ENCODE results near the gene AKT1.

AKT1 gene

DNA sequence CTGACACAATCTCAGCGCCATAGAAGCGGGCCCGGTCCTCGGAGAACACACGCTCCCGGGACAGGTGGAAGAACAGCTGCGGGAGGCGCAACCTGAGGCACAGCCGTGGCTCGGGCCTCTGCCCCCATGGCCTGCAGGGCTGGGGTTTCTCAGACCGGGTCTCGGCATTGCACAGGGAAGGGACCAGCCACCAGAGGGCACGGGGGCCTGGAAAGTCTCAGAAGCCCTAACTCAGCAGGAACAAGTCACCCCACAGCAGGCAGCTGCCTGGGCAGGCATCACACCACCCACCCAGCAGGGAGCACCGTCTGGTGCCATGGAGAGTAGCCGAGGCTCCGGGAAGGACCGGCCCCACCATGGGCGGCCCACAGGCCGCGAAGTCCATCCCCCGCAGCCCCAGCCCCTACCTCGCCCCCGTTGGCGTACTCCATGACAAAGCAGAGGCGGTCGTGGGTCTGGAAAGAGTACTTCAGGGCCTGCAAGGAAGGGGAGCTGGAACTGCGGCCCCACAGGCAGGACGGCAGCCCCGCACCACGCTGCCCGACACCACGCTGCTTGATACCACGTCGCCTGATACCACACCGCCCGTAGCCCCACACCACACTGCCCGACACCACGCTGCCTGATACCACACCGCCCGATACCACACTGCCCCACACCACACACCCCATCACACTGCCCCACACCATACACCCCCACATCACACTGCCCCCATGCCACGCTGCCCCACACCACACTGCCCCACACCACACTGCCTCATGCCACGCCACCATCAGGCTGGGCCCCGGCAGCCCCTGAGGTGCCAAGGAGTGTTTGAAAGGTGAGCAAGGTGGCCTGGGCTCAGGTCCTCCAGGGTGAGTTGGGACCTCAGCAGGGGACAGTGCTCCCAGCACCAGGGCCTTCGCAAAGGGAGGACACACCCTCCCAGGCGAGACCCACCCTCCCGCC lies 21.8 kb downstream of the AKT1 start:
- Histone ChIP-seq H4K91ac (ENCODE audit: low read depth, low read length) (no peak overlapping the region), H2BK120ac (ENCODE audit: insufficient read depth, low read length, poor library complexity) (no peak overlapping the region), H3K9me3 (ENCODE audit: insufficient read depth, low read depth, low read length) (peaks cover 4% of the 10 kb centered on the region), H2AFZ (ENCODE audit: insufficient read depth, low read length, poor library complexity) (no peak overlapping the region), H3K14ac (ENCODE audit: low read length) (no peak overlapping the region), H4K8ac (ENCODE audit: low read depth, low read length) (no peak overlapping the region), H3K27me3 (ENCODE audit: insufficient read depth, low read length) (no peaks in the 10 kb centered on the region), H2BK5ac (ENCODE audit: low read depth, low read length, poor library complexity) (no peak overlapping the region), H3K4me1 (ENCODE audit: control insufficient read depth in 1 of 2, insufficient read depth in 2 of 2, low read length in 2 of 2) (peaks cover 3 to 12% of the 10 kb centered on the region in 2 experiments), H3K27ac (ENCODE audit: low read depth, low read length) (no peak overlapping the region), H3K79me1 (ENCODE audit: low read length) (no peaks in the 10 kb centered on the region), H4K12ac (ENCODE audit: low read depth, low read length) (no peak overlapping the region), H3K9ac (ENCODE audit: low read length) (no peak overlapping the region), H3K36me3 (ENCODE audit: control insufficient read depth in 1 of 2, insufficient read depth in 2 of 2, low read length in 2 of 2) (peaks cover 82 to 92% of the 10 kb centered on the region in 2 experiments), H3K4me2 (ENCODE audit: low read length) (no peak overlapping the region), H3K79me2 (ENCODE audit: control insufficient read depth, insufficient read depth, low read length, poor library complexity) (no peaks in the 10 kb centered on the region), H3K18ac (ENCODE audit: low read length) (no peak overlapping the region), H3K4me3 (ENCODE audit: low read depth, low read length) (no peak overlapping the region), H3K4ac (ENCODE audit: low read depth, low read length) (no peak overlapping the region), H2BK12ac (ENCODE audit: low read length) (no peak overlapping the region), H2AK5ac (ENCODE audit: low read length) (no peak overlapping the region), H3K23ac (ENCODE audit: low read length) (no peak overlapping the region)
- WGBS (ENCODE audit: extremely low coverage, insufficient coverage, insufficient read length), result no CpG with 5 or more reads among the region's 46 CpGs
- DNase-seq, result peak in 1 of 2 donors; percentile 54

DNA sequence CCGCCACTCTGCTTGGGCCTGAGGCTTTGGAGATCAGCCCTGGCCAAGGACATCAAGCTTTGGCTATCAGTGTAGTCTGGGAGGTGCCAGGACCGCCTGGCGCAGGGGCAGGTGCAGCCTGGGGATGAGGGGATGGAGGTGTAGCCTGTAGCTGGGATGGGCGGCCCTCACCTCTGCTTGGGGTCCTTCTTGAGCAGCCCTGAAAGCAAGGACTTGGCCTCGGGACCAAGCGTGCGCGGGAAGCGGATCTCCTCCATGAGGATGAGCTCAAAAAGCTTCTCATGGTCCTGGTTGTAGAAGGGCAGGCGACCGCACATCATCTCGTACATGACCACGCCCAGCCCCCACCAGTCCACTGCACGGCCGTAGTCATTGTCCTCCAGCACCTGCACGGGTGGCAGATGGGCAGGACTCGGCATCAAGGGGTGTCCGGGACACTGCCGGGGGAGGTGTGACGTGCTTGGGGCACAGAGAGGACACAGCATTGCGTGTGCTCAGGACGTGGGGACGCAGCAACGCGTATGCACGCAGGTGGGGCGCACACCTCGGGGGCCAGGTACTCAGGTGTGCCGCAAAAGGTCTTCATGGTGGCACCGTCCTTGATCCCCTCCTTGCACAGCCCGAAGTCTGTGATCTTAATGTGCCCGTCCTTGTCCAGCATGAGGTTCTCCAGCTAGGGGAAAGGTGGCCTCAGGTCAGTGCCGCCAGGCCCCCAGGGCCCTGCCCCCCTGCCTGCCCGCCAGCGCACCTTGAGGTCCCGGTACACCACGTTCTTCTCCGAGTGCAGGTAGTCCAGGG lies 22.6 kb downstream of the AKT1 start:
- WGBS (ENCODE audit: extremely low coverage, insufficient coverage, insufficient read length), result no CpG with 5 or more reads among the region's 38 CpGs
- Histone ChIP-seq H3K27me3 (ENCODE audit: insufficient read depth, low read length) (no peaks in the 10 kb centered on the region), H3K9me3 (ENCODE audit: insufficient read depth, low read depth, low read length) (peaks cover 4% of the 10 kb centered on the region), H3K4ac (ENCODE audit: low read depth, low read length) (no peak overlapping the region), H3K4me1 (ENCODE audit: control insufficient read depth in 1 of 2, insufficient read depth in 2 of 2, low read length in 2 of 2) (peaks cover 8 to 16% of the 10 kb centered on the region in 2 experiments), H3K79me1 (ENCODE audit: low read length) (no peaks in the 10 kb centered on the region), H3K9ac (ENCODE audit: low read length) (no peak overlapping the region), H3K18ac (ENCODE audit: low read length) (no peak overlapping the region), H3K4me3 (ENCODE audit: low read depth, low read length) (no peak overlapping the region), H3K14ac (ENCODE audit: low read length) (no peak overlapping the region), H3K36me3 (ENCODE audit: control insufficient read depth in 1 of 2, insufficient read depth in 2 of 2, low read length in 2 of 2) (peaks cover 74 to 84% of the 10 kb centered on the region in 2 experiments), H3K23ac (ENCODE audit: low read length) (no peak overlapping the region), H2BK5ac (ENCODE audit: low read depth, low read length, poor library complexity) (no peak overlapping the region), H2AK5ac (ENCODE audit: low read length) (no peak overlapping the region), H4K12ac (ENCODE audit: low read depth, low read length) (no peak overlapping the region), H3K79me2 (ENCODE audit: control insufficient read depth, insufficient read depth, low read length, poor library complexity) (no peaks in the 10 kb centered on the region), H2BK12ac (ENCODE audit: low read length) (no peak overlapping the region), H4K8ac (ENCODE audit: low read depth, low read length) (no peak overlapping the region), H2BK120ac (ENCODE audit: insufficient read depth, low read length, poor library complexity) (no peak overlapping the region), H3K4me2 (ENCODE audit: low read length) (no peak overlapping the region), H3K27ac (ENCODE audit: low read depth, low read length) (no peak overlapping the region), H2AFZ (ENCODE audit: insufficient read depth, low read length, poor library complexity) (no peak overlapping the region), H4K91ac (ENCODE audit: low read depth, low read length) (no peak overlapping the region)
- no peak for DNase-seq

DNA sequence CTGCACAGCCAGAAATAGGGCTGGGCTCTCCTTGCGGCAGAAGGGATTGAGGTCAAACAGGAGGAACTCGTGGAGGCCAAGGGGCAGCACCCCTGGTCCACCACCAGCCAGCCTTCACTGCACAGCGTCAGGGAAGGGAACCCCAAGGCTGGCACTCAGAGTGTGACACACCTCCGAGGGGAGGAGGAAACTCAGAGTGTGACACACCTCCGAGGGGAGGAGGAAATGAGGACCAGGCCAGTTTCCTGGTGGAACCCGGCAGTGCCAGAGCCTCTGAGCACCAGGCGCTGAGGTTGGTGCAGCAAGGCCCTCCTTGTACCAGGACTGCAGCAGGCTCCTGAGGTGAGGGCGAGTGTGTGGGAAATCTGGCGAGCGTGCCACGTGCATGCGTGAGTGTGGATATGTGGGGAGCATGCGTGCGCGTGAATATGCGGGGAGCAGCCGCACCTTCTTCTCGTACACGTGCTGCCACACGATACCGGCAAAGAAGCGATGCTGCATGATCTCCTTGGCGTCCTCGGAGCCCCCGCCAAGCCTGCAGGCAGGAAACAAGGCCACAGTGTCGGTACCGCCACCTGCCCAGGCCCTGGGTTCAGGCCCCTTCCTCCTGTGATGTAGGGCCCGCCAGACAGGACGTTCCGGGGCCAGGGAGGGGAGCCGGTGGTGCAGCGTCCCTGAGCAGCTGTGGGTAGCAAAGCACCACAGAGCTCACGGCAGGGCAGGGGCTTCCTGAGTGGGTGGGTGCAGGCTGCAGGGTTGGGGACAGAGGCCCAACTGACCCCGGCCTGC lies 23.4 kb downstream of the AKT1 start:
- Histone ChIP-seq H4K91ac (ENCODE audit: low read depth, low read length) (no peak overlapping the region), H3K36me3 (ENCODE audit: control insufficient read depth in 1 of 2, insufficient read depth in 2 of 2, low read length in 2 of 2) (peaks cover 69 to 76% of the 10 kb centered on the region in 2 experiments), H3K9me3 (ENCODE audit: insufficient read depth, low read depth, low read length) (peaks cover 2% of the 10 kb centered on the region), H2BK5ac (ENCODE audit: low read depth, low read length, poor library complexity) (no peak overlapping the region), H3K18ac (ENCODE audit: low read length) (no peak overlapping the region), H3K79me1 (ENCODE audit: low read length) (peaks cover 4% of the 10 kb centered on the region), H2AK5ac (ENCODE audit: low read length) (no peak overlapping the region), H2BK12ac (ENCODE audit: low read length) (no peak overlapping the region), H3K4me2 (ENCODE audit: low read length) (no peak overlapping the region), H3K27ac (ENCODE audit: low read depth, low read length) (no peak overlapping the region), H3K9ac (ENCODE audit: low read length) (no peak overlapping the region), H3K4ac (ENCODE audit: low read depth, low read length) (no peak overlapping the region), H3K27me3 (ENCODE audit: insufficient read depth, low read length) (no peaks in the 10 kb centered on the region), H3K79me2 (ENCODE audit: control insufficient read depth, insufficient read depth, low read length, poor library complexity) (no peaks in the 10 kb centered on the region), H3K14ac (ENCODE audit: low read length) (no peak overlapping the region), H3K4me3 (ENCODE audit: low read depth, low read length) (no peak overlapping the region), H3K23ac (ENCODE audit: low read length) (no peak overlapping the region), H2BK120ac (ENCODE audit: insufficient read depth, low read length, poor library complexity) (no peak overlapping the region), H4K12ac (ENCODE audit: low read depth, low read length) (no peak overlapping the region), H3K4me1 (ENCODE audit: control insufficient read depth in 1 of 2, insufficient read depth in 2 of 2, low read length in 2 of 2) (peaks cover 12 to 21% of the 10 kb centered on the region in 2 experiments), H4K8ac (ENCODE audit: low read depth, low read length) (no peak overlapping the region), H2AFZ (ENCODE audit: insufficient read depth, low read length, poor library complexity) (no peak overlapping the region)
- DNase-seq, result no peak
- no CpG with 5 or more reads among the region's 34 CpGs for WGBS (ENCODE audit: extremely low coverage, insufficient coverage, insufficient read length)

DNA sequence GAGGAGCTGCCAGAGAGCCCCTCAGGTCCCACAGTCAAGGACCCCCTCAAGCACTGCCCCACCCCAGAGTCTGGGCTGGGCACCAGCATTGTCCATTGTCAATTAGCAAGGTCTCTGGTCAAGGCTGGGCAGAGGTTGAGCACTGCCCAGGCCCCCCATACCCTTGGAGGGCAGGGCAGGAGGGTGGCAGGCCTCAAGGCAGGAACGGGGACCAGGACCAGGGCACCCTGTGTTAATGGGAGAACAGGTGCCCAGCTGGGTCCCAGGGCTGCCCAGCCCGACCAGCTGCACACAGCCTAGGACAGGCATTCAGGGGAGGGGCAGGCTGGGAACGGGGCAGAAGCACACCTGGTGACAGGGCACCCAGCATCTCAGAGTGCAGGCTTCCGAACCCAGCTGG lies 24.2 kb downstream of the AKT1 start:
- H3K4me2 ChIP-seq (ENCODE audit: low read length), result no peak overlapping the region
- WGBS (ENCODE audit: extremely low coverage, insufficient coverage, insufficient read length), result no CpG with 5 or more reads among the region's 4 CpGs
- H3K9me3 ChIP-seq (ENCODE audit: insufficient read depth, low read depth, low read length), result peaks cover 4% of the 10 kb centered on the region
- DNase-seq, result no peak
- H3K18ac ChIP-seq (ENCODE audit: low read length), result no peak overlapping the region
- H3K79me2 ChIP-seq (ENCODE audit: control insufficient read depth, insufficient read depth, low read length, poor library complexity), result no peaks in the 10 kb centered on the region
- H3K36me3 ChIP-seq (ENCODE audit: control insufficient read depth in 1 of 2, insufficient read depth in 2 of 2, low read length in 2 of 2), result peaks cover 62 to 69% of the 10 kb centered on the region in 2 experiments
- no peaks in the 10 kb centered on the region for H3K27me3 ChIP-seq (ENCODE audit: insufficient read depth, low read length)
- peaks cover 7% of the 10 kb centered on the region for H3K79me1 ChIP-seq (ENCODE audit: low read length)
- no peak overlapping the region for H2BK5ac ChIP-seq (ENCODE audit: low read depth, low read length, poor library complexity)
- H4K12ac ChIP-seq (ENCODE audit: low read depth, low read length), result no peak overlapping the region
- no peak overlapping the region for H2BK120ac ChIP-seq (ENCODE audit: insufficient read depth, low read length, poor library complexity)
- H3K27ac ChIP-seq (ENCODE audit: low read depth, low read length), result no peak overlapping the region
- H3K9ac ChIP-seq (ENCODE audit: low read length), result no peak overlapping the region
- H4K8ac ChIP-seq (ENCODE audit: low read depth, low read length), result no peak overlapping the region
- H4K91ac ChIP-seq (ENCODE audit: low read depth, low read length), result no peak overlapping the region
- H2BK12ac ChIP-seq (ENCODE audit: low read length), result no peak overlapping the region
- no peak overlapping the region for H3K14ac ChIP-seq (ENCODE audit: low read length)
- peaks cover 15 to 22% of the 10 kb centered on the region in 2 experiments for H3K4me1 ChIP-seq (ENCODE audit: control insufficient read depth in 1 of 2, insufficient read depth in 2 of 2, low read length in 2 of 2)
- H3K23ac ChIP-seq (ENCODE audit: low read length), result no peak overlapping the region
- H3K4ac ChIP-seq (ENCODE audit: low read depth, low read length), result no peak overlapping the region
- H3K4me3 ChIP-seq (ENCODE audit: low read depth, low read length), result no peak overlapping the region
- no peak overlapping the region for H2AFZ ChIP-seq (ENCODE audit: insufficient read depth, low read length, poor library complexity)
- no peak overlapping the region for H2AK5ac ChIP-seq (ENCODE audit: low read length)

All from trophoblast cell (in vitro differentiated cells and primary cell).